Activated CD8-positive, alpha-beta memory T cell treated with anti-CD3 and anti-CD28 coated beads for 36 hours (primary cell): ENCODE measurements around the gene SRA1. TPM values are rescaled to one million over a fixed set of nuclear protein-coding genes. Genes with fewer than 3 reads are reported as not detected.

Source experiments
- CTCF ChIA-PET: fragments of 350-600 bp; sonication (Branson Sonifier 250); formaldehyde crosslinking; loops from one replicate; lab custom pipeline; 2021; ENCODE audit warnings: antibody characterized with exemption; lab: Charles Lee
- POLR2A ChIA-PET: fragments of 350-600 bp; sonication (Branson Sonifier 250); formaldehyde crosslinking; loops from one replicate; lab custom pipeline; 2021; ENCODE audit warnings: antibody characterized with exemption; lab: Charles Lee
- total RNA-seq, 2 experiments: library from RNA; stranded (reverse); gene quantifications; one replicate each; pipeline ENCODE4 v1.2.3, GENCODE V29; 2021

The SRA1 gene
- total RNA-seq, 2 experiments from 2014 or later = 64.3 to 68.2 TPM

- CTCF ChIA-PET = no interaction called here
- POLR2A ChIA-PET = interaction anchor here (0.6 kb wide), 1 partner anchor 138 kb away, joined by 5 read pairs; no protein-coding TSS in a partner anchor
Observed at GRCh38 chr5:140542972-140543371, 14.3 kb downstream of the SRA1 start.

GRCh38 chr5:140540227-140540626 is 17.0 kb downstream of the SRA1 start:
- POLR2A ChIA-PET = interaction anchor here (0.6 kb wide), 1 partner anchor 987 kb away, joined by 8 read pairs; no protein-coding TSS in a partner anchor
- CTCF ChIA-PET = no interaction called here

- ChIA-PET POLR2A (interaction anchor here (0.7 kb wide), 1 partner anchor 124 kb away, joined by 6 read pairs; the partner anchor contains the start of gene IK), CTCF (no interaction called here)
Observed at GRCh38 chr5:140524003-140524402, 33.3 kb downstream of the SRA1 start.

- CTCF ChIA-PET = interaction anchor here (0.7 kb wide), 1 partner anchor 228 kb away, joined by 3 read pairs; no protein-coding TSS in a partner anchor
Observed at GRCh38 chr5:140513124-140513523, 44.1 kb downstream of the SRA1 start.

GRCh38 chr5:140509898-140510297 is 47.4 kb downstream of the SRA1 start:
- ChIA-PET POLR2A (no interaction called here), CTCF (no interaction called here)

More at GRCh38 chr5:140513124-140513523, 44.1 kb downstream of the SRA1 start:
- POLR2A ChIA-PET = no interaction called here

GRCh38 chr5:140502834-140503233 is 54.4 kb downstream of the SRA1 start:
- CTCF ChIA-PET = no interaction called here
- POLR2A ChIA-PET = no interaction called here

Other genes with a start within 250 kb of the SRA1 start
- 1 to 10 TPM; 4.4 to 5.0 TPM for gene HBEGF, start 210.9 kb downstream of the SRA1 start, total RNA-seq
- gene SLC4A9, start 197.3 kb downstream of the SRA1 start, total RNA-seq = not detected
- gene ANKHD1, start 155.6 kb downstream of the SRA1 start, total RNA-seq = 10 to 100 TPM; 90.0 to 92.3 TPM
- gene EIF4EBP3, start 9.8 kb downstream of the SRA1 start, total RNA-seq = 10 to 100 TPM; 13.6 to 14.1 TPM
- 10 to 100 TPM; 14.1 to 15.3 TPM for gene APBB3, start 7.1 kb upstream of the SRA1 start, total RNA-seq
- gene SLC35A4, start 7.4 kb upstream of the SRA1 start, total RNA-seq = 100 to 1,000 TPM; 116 TPM
- gene CD14, start 75.7 kb upstream of the SRA1 start, total RNA-seq = under 1 TPM; 0.44 to 0.70 TPM
- gene TMCO6, start 82.0 kb upstream of the SRA1 start, total RNA-seq = 10 to 100 TPM; 34.6 to 35.3 TPM
- 10 to 100 TPM; 70.9 to 76.7 TPM for gene NDUFA2, start 90.2 kb upstream of the SRA1 start, total RNA-seq
- gene IK, start 90.4 kb upstream of the SRA1 start, total RNA-seq = 10 to 100 TPM; 89.9 to 96.8 TPM
- gene WDR55, start 107.4 kb upstream of the SRA1 start, total RNA-seq = 10 to 100 TPM; 41.0 to 41.3 TPM
- 1 to 10 TPM; 3.2 to 3.4 TPM for gene DND1, start 116.1 kb upstream of the SRA1 start, total RNA-seq
- 100 to 1,000 TPM; 100 to 101 TPM for gene HARS1, start 133.9 kb upstream of the SRA1 start, total RNA-seq
- 10 to 100 TPM; 22.6 to 25.8 TPM for gene HARS2, start 134.0 kb upstream of the SRA1 start, total RNA-seq
- gene ZMAT2, start 143.0 kb upstream of the SRA1 start, total RNA-seq = 10 to 100 TPM; 69.5 to 73.0 TPM
- not detected for gene PCDHA1, start 228.7 kb upstream of the SRA1 start, total RNA-seq
- gene PCDHA2, start 237.4 kb upstream of the SRA1 start, total RNA-seq = not detected
- gene PCDHA3, start 243.6 kb upstream of the SRA1 start, total RNA-seq = not detected
- not detected for gene PCDHA4, start 249.6 kb upstream of the SRA1 start, total RNA-seq